ENCODE data around the gene GABBR1. TPM values are rescaled to one million over a fixed set of nuclear protein-coding genes. Genes with fewer than 3 reads are reported as not detected.
"Not testable (repeated sequence)": the region's sequence is repeated elsewhere in the genome, so short reads cannot be mapped to it uniquely, and the experiment has no call there.

GABBR1 gene
- total RNA-seq, 2 experiments from 2014 or later: 78.4 to 79.9 TPM

DNA sequence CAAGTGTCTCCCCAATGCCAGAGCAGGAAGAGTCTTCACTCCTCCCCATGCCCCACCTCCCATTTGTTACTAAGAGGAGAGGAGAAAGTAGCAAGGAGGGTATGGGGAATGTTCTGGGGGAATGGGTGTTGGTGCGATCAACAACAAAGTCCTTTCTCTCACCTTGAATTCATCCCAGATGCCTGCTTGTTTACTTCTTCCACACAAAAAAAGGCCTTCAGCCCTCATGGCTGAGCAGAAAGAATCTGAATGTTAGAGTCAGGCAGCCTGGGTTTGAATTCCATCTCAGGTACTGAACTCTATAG is 33.8 kb upstream of the GABBR1 start:
- intact Hi-C loops (cut with DNase I, micrococcal nuclease): no loop called here
- no peaks in the 10 kb centered on the region for H3K9me3 ChIP-seq (ENCODE audit: control insufficient read depth in 1 of 2, insufficient read depth in 1 of 2, low read length in 2 of 2)
- no peaks in the 10 kb centered on the region for H3K4me1 ChIP-seq (ENCODE audit: insufficient read depth, low read length)
- no peaks in the 10 kb centered on the region for H3K9me3 Mint-ChIP-seq
- DNase-seq: no peak
- H3K4me1 Mint-ChIP-seq (ENCODE audit: low read depth): no peaks in the 10 kb centered on the region
- ChIA-PET CTCF (interaction anchor here (0.6 to 2.0 kb wide), 2 partner anchors 10 to 13 kb away, joined by 3 to 11 read pairs; no protein-coding TSS in a partner anchor), POLR2A (no interaction called here)
- no peaks in the 10 kb centered on the region for H3K36me3 Mint-ChIP-seq (ENCODE audit: low read depth)
- H3K27me3 Mint-ChIP-seq: peaks cover 63% of the 10 kb centered on the region
- H3K4me3 Mint-ChIP-seq: no peak overlapping the region
- H3K27ac ChIP-seq (ENCODE audit: low read depth in 1 of 2, low read length in 2 of 2): no peak overlapping the region
- TF ChIP-seq, protein P1, sequence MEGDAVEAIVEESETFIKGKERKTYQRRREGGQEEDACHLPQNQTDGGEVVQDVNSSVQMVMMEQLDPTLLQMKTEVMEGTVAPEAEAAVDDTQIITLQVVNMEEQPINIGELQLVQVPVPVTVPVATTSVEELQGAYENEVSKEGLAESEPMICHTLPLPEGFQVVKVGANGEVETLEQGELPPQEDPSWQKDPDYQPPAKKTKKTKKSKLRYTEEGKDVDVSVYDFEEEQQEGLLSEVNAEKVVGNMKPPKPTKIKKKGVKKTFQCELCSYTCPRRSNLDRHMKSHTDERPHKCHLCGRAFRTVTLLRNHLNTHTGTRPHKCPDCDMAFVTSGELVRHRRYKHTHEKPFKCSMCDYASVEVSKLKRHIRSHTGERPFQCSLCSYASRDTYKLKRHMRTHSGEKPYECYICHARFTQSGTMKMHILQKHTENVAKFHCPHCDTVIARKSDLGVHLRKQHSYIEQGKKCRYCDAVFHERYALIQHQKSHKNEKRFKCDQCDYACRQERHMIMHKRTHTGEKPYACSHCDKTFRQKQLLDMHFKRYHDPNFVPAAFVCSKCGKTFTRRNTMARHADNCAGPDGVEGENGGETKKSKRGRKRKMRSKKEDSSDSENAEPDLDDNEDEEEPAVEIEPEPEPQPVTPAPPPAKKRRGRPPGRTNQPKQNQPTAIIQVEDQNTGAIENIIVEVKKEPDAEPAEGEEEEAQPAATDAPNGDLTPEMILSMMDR (IDR thresholded peaks at IDR 0.05): no peak
- peaks cover 20 to 25% of the 10 kb centered on the region in 2 experiments for H3K27me3 ChIP-seq (ENCODE audit: control insufficient read depth in 1 of 2, insufficient read depth in 2 of 2, low read length in 2 of 2)
- H3K27ac Mint-ChIP-seq: no peak overlapping the region
- no peak for ATAC-seq (ENCODE audit: poor library complexity)
- no peak overlapping the region for H3K4me3 ChIP-seq (ENCODE audit: low read length)
- no peaks in the 10 kb centered on the region for H3K36me3 ChIP-seq (ENCODE audit: insufficient read depth, low read length)

DNA sequence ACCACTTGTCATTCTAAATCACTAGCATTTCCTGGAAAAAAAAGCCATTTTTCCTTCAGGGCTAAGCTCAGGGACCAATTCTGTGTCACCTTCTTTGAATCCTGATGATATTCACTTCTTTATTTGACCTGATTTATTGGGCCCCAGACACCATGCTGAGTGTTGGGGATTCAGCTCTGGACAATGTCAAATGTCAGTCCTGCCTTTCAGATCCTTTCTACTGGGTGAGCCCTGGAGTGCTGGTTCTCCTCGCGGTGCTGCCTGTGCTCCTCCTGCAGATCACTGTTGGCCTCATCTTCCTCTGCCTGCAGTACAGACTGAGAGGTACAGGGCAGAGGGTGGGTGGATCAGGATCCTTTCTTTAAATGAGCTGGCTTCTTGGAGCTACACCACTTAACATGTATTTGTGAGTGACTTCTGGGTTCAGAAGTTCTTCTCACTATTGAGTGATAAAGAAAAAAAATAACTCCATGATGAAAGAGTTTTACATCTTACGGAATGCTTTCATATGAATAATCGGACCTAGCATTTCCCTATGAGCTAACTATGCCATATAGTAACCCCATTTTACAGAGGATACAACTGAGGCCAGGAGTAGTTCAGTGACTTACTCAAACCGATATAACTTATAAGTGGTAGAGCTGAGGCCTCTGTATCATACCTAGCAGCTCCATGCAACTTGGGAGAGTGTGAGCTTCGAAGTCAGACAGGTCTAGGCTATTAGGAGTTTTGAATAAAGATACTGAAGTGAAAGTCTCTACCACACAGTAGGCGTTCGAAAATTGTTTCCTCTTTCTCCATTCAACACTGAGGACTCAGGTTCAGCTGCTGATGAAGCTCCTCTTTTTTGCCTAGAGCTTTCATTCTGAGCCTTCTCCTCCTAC is 33.2 kb upstream of the GABBR1 start:
- H3K27ac Mint-ChIP-seq: no peak overlapping the region
- Histone ChIP-seq H3K27me3 (ENCODE audit: control insufficient read depth in 1 of 2, insufficient read depth in 2 of 2, low read length in 2 of 2) (peaks cover 19 to 25% of the 10 kb centered on the region in 2 experiments), H3K9me3 (ENCODE audit: control insufficient read depth in 1 of 2, insufficient read depth in 1 of 2, low read length in 2 of 2) (no peaks in the 10 kb centered on the region), H3K27ac (ENCODE audit: low read depth in 1 of 2, low read length in 2 of 2) (no peak overlapping the region), H3K4me1 (ENCODE audit: insufficient read depth, low read length) (no peaks in the 10 kb centered on the region), H3K36me3 (ENCODE audit: insufficient read depth, low read length) (no peaks in the 10 kb centered on the region), H3K4me3 (ENCODE audit: low read length) (no peak overlapping the region)
- H3K9me3 Mint-ChIP-seq: no peaks in the 10 kb centered on the region
- peaks cover 63% of the 10 kb centered on the region for H3K27me3 Mint-ChIP-seq
- no peak overlapping the region for H3K4me3 Mint-ChIP-seq
- no peaks in the 10 kb centered on the region for H3K36me3 Mint-ChIP-seq (ENCODE audit: low read depth)
- TF ChIP-seq, protein P1 (IDR thresholded peaks at IDR 0.05): no peak
- DNase-seq (no peak), ATAC-seq (ENCODE audit: poor library complexity) (no peak)
- no peaks in the 10 kb centered on the region for H3K4me1 Mint-ChIP-seq (ENCODE audit: low read depth)
- CTCF ChIA-PET: interaction anchor here (0.6 to 2.0 kb wide), 3 partner anchors 11 to 16 kb away, joined by 3 to 11 read pairs (median 5); no protein-coding TSS in a partner anchor
- POLR2A ChIA-PET: interaction anchor here (0.7 to 1.5 kb wide), 2 partner anchors 13 to 17 kb away, joined by 3 read pairs; no protein-coding TSS in a partner anchor
- intact Hi-C loops (cut with DNase I, micrococcal nuclease): no loop called here

DNA sequence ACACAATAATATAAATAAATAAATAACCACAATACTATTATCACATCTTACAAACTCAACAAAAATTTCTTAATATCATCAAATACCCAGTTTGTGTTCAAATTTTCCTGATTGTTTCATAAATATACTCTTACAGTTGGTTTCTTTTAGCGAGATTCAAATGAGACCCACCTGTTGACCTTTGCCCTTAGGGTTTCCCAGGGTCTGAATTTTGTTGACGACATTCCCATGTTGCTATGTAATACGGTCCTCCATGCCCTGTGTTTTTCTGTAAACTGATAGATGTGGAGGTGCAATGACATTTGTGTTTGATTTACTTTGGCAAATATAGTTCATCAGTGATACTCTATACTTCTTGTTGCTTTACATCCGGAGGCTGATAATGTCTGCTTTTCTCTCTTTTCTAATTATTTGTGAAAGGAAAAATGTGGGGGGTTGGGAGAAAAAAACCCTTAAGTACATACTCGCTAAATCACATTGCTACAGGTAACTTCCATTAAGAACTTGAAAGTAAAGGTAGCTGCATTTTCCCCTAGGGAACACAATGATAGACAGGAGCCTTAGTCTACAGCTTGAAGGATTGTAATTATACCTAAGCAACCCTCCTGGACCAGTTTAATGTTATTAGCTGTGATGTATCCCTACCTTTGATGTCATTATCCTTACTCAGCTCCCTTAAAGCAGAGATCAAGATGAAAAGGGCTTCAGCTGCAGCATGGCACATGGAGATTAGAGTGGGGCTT is 30.5 kb upstream of the GABBR1 start:
- ChIA-PET CTCF (no interaction called here), POLR2A (no interaction called here)
- Mint-ChIP-seq H3K4me3 (no peak overlapping the region), H3K27me3 (peaks cover 62% of the 10 kb centered on the region), H3K9me3 (no peaks in the 10 kb centered on the region), H3K36me3 (ENCODE audit: low read depth) (no peaks in the 10 kb centered on the region), H3K4me1 (ENCODE audit: low read depth) (no peaks in the 10 kb centered on the region), H3K27ac (no peak overlapping the region)
- TF ChIP-seq, protein P1 (IDR thresholded peaks at IDR 0.05): no peak
- H3K4me1 ChIP-seq (ENCODE audit: insufficient read depth, low read length): no peaks in the 10 kb centered on the region
- ATAC-seq (ENCODE audit: poor library complexity) (no peak), DNase-seq (no peak)
- H3K27ac ChIP-seq (ENCODE audit: low read depth in 1 of 2, low read length in 2 of 2): no peak overlapping the region
- peaks cover 9 to 15% of the 10 kb centered on the region in 2 experiments for H3K27me3 ChIP-seq (ENCODE audit: control insufficient read depth in 1 of 2, insufficient read depth in 2 of 2, low read length in 2 of 2)
- no peaks in the 10 kb centered on the region for H3K36me3 ChIP-seq (ENCODE audit: insufficient read depth, low read length)
- H3K4me3 ChIP-seq (ENCODE audit: low read length): no peak overlapping the region
- intact Hi-C loops (cut with DNase I, micrococcal nuclease): no loop called here
- H3K9me3 ChIP-seq (ENCODE audit: control insufficient read depth in 1 of 2, insufficient read depth in 1 of 2, low read length in 2 of 2): no peaks in the 10 kb centered on the region

DNA sequence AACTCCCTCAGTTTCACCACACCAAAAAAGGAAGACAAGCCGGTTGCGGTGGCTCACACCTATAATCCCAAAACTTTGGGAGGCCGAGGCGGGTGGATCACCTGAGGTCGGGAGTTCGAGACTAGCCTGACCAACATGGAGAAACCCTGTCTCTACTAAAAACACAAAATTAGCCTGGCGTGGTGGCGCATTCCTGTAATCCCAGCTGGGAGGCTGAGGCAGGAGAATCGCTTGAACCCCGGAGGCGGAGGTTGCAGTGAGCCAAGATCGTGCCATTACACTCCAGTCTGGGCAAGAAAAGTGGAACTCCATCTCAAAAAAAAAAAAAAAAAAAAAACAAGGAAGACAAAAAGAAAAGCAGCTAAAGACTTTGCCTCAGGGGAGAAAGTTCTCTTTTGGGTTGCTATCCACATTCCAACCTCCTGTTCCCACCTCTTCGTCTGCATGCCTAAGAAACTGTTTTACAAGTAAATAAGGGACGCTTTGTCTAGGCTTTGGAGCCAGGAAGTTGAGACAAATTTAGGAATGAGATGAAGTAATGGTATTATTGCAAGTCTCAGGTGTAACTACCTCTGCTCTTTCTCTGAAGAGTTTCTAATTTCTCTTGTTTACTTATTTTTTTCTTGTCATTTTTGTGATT is 28.6 kb upstream of the GABBR1 start:
- ChIA-PET POLR2A (interaction anchor here (1.0 kb wide), 1 partner anchor 8 kb away, joined by 5 read pairs; no protein-coding TSS in a partner anchor), CTCF (interaction anchor here (0.7 to 0.8 kb wide), 2 partner anchors 12 to 14 kb away, joined by 4 read pairs; no protein-coding TSS in a partner anchor)
- H3K9me3 ChIP-seq (ENCODE audit: control insufficient read depth in 1 of 2, insufficient read depth in 1 of 2, low read length in 2 of 2); H3K4me1 ChIP-seq (ENCODE audit: insufficient read depth, low read length); H3K4me3 ChIP-seq (ENCODE audit: low read length); H3K9me3 Mint-ChIP-seq; H3K36me3 ChIP-seq (ENCODE audit: insufficient read depth, low read length); intact Hi-C loops (cut with DNase I, micrococcal nuclease); H3K27ac ChIP-seq (ENCODE audit: low read depth in 1 of 2, low read length in 2 of 2); ATAC-seq (ENCODE audit: poor library complexity); H3K4me3 Mint-ChIP-seq; H3K36me3 Mint-ChIP-seq (ENCODE audit: low read depth); H3K27ac Mint-ChIP-seq; H3K4me1 Mint-ChIP-seq (ENCODE audit: low read depth); DNase-seq: not testable (repeated sequence)
- peaks cover 9 to 17% of the 10 kb centered on the region in 2 experiments for H3K27me3 ChIP-seq (ENCODE audit: control insufficient read depth in 1 of 2, insufficient read depth in 2 of 2, low read length in 2 of 2)
- peaks cover 60% of the 10 kb centered on the region for H3K27me3 Mint-ChIP-seq
